HT1080 (cell line): ENCODE measurements around the gene CCDC85A. TPM values are rescaled to one million over a fixed set of nuclear protein-coding genes. Genes with fewer than 3 reads are reported as not detected.

Experiments used
- DNase-seq: peaks from one replicate; pipeline ENCODE4 v3.0.0-alpha.2; 2015; ENCODE audit warnings: low read depth
- total RNA-seq: library from RNA; depleted of rRNA; stranded (reverse); fragments of >200 nt; shearing (Covaris generic); gene quantifications from 2 replicates; pipeline ENCODE4 v1.2.3, GENCODE V29; 2014

The CCDC85A gene
- total RNA-seq, 1 experiment from 2014 or later, result 0.19 TPM

DNA sequence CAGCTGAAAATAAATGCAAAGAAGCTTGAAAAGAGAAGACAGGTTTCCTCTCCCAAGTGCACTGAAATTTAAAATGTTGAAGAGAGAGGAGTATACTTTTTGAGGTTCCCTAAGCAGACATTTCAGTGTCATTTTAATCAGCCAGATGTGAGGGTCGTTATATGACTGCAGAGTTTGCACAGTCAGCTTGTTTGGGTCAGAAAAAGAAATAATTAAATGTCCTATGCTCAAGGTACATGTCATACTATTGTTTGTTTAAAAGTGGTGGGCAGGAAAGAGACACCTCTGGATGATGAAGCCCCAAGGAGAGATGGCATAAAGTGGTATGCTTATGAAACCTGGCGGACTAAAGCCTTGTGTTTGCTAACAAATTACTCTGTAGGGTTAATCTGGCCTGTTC, 55.2 kb downstream of the CCDC85A start:
- no peak for DNase-seq

DNA sequence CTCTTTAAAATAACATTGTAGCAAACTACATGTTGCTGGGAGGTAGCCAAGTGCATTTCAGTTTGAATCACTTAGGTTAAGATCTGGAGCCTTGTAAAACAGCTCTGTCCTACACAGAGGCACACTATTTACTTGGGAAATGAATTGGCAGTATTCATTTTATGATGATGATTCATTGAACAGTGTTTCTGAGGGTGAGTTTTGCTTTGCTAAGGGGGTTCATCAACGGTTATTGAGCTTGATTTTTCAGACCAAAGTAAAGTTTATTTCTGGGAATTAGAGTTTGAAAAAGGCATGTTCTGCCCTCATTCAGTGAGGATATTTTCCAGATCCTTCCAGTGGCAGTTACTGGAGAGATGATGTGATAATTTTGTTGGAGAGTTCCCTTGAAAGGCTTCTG, 55.6 kb downstream of the CCDC85A start:
- peak; percentile 33 for DNase-seq

DNA sequence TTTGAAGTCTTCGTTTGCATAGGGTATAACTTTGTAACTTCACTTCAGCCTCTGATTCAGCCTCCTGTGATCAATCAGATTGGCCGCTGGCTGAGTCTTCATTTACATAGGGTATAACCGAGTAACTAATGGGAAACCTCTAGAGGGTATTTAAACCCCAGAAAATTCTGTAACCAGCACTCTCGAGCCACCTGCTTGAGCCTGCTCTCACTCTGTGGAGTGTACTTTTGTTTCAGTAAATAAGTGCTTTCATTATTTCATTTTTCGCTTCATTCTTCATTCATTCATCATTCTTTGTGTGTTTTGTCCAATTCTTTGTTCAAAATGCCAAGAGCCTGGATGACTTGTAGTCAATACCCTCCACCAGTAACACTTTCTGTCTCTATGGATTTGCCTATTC, 56.4 kb downstream of the CCDC85A start:
- DNase-seq, result no peak

DNA sequence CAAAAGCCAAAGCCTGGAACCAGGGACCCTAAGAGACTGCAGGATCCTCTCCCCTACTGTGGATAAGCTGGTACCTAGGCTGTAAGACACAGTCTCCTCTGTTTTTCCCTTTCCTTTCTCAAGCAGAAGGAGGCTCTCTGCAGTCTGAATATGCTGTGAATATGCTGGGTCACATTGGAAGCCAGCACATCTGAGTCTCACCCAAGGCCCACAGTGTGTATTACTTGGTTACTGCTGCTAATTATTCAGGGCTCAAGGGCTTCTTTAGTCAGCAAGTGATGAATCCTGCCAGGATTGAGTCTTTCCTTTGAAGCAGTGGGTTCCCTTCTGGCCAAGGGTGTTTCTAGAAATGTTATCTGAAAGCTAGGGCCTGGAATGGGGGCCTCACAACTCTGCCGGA, 60.7 kb downstream of the CCDC85A start:
- no peak for DNase-seq

DNA sequence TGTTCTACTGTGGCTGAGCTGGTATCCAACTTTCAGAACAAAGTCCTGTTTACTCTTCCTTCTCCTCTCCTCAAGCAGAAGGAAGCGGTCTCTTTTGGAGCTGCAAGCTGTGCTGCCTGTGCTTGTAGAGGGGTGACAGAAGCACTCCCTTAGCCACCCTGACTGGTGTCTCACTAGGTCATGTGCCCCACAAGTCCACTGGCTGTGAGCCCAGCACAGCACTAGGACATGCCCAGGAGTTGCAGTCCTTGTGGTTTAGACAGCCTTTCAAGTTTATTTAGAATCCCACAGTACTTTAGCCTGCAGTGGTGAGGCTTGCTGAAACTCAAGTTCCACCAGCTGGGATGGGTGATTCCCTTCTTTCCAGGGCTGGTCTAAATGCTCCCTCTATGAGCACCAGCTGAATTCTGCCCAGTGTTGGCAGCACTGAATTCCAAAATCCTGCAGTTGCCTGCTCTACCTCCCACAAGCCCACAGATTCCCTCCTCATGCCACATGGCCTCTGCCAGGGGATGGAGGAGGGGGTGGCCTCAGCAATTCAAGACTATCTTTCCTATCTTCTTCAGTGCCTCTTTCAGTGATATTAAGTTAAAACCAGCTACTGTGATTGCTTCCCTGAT, 61.2 kb downstream of the CCDC85A start:
- DNase-seq, result peak; percentile 17

DNA sequence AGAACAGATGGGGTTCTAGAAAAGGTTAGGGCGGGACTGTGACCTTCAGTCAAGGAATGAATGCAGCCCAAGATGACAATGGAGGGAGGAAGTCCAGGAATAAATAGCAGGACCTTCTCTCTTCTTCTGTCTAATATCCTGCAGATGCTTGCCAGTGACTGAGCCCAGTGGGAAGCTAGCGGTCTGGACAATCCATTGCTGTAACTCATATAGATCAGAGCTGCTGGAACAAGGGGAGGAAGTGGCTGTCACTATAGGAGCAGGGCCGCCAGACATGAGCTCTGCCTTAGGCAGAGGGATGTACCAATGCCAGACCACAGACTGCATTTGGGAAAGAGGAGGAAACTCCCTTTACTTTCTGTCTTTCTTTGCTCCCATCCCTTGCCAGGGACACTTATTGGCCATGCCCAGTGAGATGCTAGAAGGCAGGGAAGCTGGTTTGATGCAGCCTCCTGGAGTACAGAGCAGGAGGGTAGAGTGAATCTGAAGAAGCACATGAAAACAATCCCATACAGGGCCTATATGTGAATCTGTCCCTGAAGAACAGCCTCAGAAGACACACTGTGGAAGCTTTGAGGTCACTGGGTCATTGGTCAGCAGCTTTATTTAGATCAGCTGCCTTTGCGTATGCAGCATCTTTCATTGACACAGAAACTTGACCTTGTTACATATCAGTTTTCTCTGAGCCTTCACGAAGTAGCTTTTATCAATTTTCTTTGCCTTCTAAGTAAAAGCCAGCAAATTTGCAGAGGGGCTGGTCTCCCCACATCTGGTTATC, 65.4 kb downstream of the CCDC85A start:
- no peak for DNase-seq

DNA sequence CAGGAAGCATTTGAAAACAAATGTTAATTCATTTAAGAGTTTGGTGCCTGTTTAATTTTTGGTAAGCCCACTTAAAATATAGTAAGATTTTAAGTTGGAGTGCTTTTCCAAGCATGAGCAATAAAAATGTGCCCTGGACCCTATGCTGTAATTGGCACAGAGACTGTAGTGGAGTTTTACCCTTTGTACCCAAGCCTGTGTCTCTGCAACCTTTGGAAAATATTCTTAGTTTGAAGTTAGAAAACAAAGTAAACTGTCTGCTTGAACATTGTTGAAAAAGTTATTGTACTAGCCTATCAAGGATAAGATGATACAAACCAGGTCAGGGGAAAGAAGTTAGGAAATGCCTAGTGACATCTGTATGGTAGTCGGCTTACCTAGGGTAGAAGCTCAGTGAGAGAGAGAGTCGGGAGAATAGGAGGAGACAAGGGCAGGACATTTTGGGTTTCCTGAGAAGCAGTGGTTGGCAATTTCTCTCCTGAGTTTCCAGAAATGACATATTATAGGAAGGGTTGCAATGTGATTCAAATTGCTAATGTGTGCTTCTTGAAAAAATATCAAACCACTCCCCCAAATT, 66.5 kb downstream of the CCDC85A start:
- no peak for DNase-seq

DNA sequence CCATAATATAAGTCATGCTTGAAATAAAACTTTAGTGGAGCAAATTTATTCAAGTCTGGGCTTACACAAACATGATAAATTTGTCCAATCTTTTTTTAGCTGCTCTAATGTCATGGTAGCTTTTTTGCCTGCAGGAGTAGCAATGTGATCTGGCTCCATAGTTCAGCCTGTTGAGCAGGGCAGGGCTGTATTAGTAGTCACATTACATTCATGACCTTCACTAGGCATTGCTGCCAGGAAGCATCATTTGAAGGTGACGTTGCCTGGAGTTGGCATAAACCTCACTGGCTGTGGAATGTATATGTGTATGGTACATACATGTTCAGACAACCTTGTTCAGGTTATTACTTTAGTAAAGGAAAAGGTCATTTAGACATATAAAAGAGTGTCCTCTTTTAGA, 76.6 kb downstream of the CCDC85A start:
- DNase-seq, result no peak

DNA sequence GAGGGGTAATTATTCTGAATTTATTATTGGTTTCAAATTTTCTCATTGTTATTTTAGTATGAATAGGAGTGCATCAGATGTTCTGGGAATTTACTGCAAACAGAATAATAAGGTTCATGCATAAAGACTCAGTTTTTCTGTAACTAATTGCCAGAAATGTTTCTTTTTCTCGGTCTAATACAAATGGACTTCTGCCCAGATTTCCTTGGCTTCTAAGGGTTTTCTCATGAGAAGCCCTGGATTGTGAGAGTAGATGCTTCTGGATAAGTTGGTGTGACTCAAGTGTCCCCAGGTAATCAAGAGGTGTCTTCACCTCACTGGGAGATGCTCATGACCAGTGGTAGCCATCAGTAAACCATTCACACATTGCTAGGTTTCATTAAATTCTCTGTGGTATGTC, 78.5 kb downstream of the CCDC85A start:
- DNase-seq, result no peak

DNA sequence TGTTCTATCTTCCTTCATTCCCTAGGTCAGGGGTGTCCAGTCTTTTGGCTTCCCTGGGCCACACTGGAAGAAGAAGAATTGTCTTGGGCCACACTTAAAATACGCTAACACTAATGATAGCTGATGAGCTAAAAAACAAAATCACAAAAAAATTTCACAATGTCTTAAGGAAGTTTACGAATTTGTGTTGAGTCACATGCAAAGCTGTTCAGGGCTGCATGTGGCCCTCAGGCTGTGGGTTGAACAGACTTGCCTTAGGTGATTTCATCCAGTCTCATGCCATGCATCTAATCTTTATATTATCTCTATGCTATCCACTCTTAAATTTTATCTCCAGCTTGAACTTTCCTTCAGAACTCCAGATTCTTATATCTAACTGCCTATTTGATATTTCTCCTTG, 80.1 kb downstream of the CCDC85A start:
- DNase-seq, result no peak

DNA sequence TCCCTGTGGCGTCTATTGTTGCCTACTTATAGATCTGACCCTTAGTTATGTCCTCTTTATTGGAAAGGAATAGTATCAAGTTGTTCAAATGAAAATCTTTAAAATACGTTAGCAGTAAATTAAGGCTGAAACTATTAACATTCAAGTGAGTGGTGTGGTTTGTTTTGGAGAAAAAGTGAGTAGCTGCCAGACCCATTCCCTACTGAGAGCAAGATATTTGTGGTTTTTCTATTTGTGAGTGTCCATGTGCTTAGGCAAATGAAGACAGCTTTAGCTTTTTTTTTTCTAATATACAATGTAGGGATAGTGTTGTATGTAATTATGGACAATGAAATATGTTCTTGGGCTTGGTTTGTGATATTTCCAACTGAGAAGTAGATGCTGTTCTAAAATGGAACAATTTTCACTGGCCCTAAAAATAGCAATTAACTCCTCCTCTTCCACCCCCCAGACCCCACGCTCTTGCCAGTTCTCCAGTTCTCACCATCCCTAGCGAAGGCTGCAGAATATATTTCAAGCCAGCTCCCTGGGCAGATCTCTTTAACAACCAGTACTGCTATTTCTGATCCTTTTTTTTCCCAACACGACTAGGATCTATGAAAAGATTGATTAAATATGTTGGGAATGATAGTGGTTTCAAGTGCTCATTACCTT, 83.1 kb downstream of the CCDC85A start:
- no peak for DNase-seq

DNA sequence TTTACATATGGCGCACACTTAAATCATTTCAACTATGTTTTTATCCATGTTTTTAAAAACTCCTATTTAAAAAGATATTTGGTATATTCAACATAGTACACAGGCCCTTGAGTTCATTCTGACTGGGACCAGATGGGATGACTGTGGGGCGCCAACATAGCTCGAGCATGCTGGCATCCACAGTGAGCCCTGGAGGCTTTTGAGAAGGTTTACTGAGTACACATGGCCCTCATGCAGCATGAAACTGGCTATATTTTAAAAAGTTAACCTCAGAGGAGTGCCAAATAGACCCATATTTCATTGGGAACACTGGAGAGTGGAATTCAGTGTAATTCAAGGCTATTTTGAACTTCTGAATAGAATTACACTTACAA, 83.6 kb downstream of the CCDC85A start:
- no peak for DNase-seq

DNA sequence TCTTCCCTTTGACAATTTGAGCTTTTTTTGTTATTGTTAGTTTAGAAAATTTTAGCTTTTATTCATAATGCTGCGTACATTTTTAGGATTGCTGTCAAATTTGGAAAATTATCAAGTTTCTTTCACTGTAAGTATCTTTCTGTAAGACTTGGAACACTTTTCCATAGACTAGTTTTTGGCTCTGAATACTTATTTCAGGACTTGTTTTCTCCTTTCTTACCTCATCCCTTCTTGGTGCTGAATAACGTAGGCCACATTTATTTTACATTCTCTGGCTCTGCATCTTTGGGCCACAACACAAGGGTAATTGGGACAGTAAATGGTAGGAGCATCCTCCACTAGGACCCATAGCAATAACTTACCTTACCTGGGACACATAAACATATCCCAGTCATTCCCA, 85.1 kb downstream of the CCDC85A start:
- no peak for DNase-seq

DNA sequence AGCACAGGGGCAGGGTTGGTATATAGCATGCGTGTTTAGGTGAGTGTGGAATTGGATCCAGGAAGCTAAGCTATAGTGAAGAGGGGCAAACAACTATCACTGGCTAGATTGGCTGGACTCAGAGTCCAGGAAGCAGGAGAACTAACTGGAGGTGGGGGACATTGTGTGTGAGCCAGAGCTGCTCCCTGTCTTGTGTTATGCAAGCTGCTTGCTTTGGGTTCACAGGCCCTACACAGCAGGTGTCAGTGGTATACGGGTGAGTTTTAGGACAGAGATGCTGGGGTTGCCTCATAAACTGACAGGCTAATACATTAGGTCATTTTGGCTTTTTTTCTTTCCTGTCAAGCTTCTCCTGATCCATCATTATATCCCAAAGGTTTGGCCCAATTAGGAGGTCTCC, 87.5 kb downstream of the CCDC85A start:
- DNase-seq, result no peak

DNA sequence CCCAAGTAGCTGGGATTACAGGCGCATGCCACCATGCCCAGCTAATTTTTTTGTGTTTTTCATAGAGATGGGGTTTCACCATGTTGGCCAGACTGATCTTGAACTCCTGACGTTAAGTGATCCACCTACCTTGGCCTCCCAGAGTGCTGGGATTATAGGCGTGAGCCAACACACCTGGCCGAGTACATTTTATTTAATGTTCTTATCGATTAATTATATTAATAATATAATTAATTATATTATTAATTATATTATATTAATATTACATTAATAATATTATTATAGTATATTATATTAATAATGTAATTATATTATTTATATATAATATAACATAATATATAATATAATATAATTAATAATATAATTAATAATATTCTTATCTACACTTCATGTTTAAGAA, 101.4 kb downstream of the CCDC85A start:
- DNase-seq, result no peak

DNA sequence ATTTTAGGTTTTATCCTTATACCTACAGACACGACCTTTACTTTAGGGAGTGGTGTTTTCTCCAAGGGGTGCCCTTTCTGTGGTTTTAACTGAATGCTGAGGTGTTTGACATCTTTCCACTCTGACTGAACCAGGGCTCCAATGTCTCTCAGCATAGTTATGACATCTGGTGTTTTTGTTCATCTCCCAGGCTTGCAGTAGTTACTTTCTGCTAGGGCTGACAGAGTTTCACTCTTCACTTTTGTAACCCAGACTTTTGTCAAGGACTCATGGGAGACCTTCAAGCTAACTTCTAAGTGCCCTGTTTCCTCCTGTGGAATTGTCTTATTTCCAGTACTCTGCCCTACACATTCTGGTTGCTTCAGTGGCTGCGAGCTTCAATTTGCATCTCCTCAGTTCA, 103.1 kb downstream of the CCDC85A start:
- DNase-seq, result no peak

DNA sequence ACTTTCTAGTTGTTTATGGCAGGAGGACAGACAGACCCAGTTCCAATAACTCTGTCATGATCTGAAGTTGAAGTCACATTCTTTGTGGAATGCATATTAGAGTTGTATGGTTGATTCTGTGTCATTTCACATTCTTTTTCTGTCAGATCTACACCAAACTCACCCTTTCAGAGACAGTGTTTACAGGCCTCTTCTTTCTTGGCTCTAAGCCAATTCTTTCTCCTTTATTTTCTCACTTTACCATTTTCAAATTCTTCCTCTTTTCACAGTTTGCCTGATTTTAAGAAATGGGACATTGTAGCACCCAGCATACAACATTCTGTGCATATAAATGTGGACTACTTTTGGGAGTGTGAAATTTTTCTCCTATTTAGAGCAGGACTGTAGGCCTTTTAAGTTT, 103.7 kb downstream of the CCDC85A start:
- no peak for DNase-seq

DNA sequence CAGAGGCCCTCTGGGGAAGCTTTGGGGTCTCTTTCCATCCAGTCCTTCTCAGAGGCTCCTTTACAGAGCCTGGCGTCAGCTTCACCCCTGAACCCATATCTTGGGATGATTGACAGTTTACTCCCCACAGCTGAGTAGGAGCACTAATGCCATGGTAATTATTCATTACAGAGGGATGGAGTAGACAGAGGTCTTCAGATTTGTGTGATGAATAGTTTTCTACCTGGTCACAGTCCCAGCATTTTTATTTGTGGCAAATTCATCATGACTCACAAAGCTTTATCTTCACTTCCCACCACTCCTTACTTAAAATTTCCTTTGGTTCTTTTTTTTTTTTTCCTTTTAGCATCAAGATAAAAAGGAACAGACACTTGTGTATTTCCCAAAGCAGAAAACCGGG, 104.2 kb downstream of the CCDC85A start:
- DNase-seq, result peak; percentile 75

DNA sequence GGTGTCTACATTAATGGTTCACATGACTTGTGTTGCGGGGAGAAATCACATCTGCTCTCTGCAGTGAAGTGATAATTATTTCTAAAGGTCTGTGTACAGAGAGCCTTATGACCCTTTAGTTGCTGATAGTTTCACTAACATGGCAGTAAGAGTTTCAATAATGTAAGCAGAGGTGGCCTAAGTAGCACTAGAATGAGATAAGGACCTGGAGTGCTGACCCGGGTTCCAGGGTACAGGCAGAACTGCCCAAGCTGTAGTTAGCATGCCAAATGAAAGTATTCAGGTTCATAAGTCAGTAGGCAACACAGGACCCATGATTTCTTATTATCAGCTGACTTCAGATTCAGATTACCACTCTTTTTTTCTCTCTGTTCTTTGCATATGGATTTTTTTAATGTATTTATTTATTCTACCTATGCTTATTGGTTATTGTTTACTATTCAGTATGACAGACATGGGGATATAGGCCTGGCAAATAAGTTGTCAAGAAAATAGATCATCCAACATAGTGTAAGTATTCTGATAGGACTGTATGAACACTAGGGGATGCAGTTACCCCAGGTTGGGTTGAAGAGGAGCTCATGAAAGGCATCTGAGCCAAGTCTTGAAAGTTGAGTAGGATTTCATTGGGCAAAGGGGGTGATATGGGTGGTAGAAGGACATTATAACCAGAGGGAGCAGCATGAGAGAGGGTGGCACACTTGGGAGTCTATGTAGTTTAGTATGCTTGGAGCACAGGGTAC, 105.2 kb downstream of the CCDC85A start:
- no peak for DNase-seq

DNA sequence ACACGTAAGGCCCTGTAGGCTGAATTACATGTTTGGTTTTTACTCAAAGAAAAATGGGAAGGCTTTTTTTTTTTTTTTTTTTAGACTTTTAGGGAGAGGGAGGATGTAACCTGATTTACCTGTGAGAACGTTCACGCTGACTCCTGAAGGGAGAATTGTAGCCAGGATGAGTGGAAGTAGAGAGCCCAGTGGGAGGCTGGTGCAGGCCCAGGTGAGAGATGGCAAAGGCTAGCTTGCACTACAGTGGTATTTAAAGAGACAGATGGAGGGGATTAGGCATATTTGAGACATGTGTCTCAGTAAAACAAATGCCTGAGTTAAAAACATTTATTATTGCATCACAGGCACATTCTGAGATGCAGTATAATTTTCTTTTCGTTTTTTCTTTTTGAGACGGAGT, 107.9 kb downstream of the CCDC85A start:
- no peak for DNase-seq

DNA sequence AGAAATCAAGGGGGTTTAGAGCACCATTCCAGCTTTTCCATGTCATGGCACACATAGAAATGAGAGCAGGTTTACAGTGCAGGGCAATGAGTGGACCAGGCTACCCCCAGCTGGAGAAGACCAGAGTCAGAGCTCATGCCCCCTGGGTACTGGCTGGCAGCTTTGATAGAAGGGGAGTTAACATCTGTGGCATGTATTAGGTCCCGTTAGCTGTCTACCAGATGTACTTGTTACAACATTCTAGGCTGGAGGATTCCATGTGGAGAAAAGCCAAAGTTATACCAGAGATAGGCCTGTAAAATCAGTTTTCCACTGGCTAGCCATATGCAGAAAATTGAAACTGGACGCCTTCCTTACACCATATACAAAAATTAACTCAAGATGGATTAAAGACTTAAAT, 109.2 kb downstream of the CCDC85A start:
- DNase-seq, result no peak

DNA sequence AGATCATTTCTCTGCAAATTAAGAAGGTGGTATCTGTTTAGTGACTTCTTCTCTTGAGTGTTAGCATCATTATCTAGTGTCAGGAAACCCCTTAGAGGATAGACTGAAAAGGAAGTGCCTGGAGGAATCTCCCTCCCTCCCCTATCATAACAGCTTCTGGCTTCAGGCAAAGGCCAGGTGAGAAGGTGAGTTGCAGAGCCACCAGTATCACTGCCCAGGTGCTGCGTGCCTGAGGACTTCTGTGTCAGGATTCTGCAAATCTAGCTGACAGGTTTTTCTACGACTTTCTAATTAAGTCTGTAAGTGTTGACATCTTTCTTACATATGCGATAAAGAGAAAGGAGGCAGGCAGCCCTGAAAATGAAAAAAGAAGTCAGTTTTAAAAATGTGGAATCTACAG, 111.9 kb downstream of the CCDC85A start:
- DNase-seq, result no peak
